Germinal center (tissue), 1 donor: ENCODE data around the gene ACTRT3.
"Not testable (repeated sequence)": the region's sequence is repeated elsewhere in the genome, so short reads cannot be mapped to it uniquely, and the experiment has no call there.

Source experiments
- DNase-seq: peaks from one replicate; pipeline ENCODE4 v3.0.0; 2012; ENCODE audit warnings: mixed read lengths, low spot score

ACTRT3 gene

DNA sequence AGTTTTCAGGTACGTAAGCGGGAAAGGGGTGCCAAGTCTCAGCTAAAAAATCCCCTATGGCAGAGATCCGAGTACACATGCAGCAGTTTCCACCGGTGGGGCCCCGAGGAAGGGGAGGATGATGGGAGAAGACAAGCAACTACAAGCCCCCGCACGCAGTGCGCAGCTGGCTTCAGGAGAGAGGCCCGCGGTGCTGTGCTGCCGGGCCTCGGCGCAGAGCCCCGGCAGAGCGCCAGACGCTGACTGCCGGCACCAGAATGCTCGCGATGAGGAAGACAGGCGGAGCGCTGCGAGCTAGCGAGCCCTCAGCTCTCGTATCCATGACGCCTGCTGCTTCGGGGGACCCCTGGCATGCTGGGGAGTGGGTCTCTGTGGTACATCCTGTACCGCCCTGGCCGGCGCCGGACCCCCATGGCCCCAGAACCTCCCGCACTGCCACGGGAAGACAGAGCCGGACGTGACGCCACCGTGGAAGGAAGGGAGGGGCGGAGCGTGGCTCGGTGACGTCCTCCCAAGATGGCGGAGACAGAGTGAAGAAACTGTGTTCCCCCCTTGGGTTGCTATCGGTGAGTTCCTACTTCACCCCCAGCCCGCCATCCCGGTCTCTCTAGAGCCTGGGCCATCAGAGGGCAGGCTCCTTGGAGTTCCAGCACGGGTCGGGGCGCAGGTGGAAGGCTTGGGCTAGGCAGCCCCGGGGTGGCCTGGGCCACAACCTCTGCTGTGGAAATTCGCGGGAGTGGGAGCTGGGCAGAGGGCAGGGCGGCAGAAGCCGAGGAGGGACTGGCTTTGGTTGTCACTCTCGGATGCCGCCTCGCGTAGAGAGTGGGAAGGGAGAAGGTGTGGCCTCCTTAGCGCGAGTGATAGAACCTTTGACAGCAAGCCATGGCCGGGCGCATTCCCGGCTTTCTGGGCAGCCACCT, 3.8 kb upstream of the ACTRT3 start, which contains the start of gene MYNN:
Gene MYNN (plus strand): TSS at position 500 of the 920 bp plus-strand sequence. CDS start 900 bp downstream, outside the sequence.
- peak; percentile 84 for DNase-seq

- peak; percentile 54 for DNase-seq
Measured at GRCh38 chr3:169772305-169772896, 3.0 kb upstream of the ACTRT3 start.

GRCh38 chr3:169771497-169772304, 2.3 kb upstream of the ACTRT3 start:
- peak; percentile 21 for DNase-seq

- peak; percentile 87 for DNase-seq
Measured at GRCh38 chr3:169764882-169765612, 4.3 kb downstream of the ACTRT3 start, which contains the start of gene TERC. TERC (minus strand) TSS chr3:169765060.

DNA sequence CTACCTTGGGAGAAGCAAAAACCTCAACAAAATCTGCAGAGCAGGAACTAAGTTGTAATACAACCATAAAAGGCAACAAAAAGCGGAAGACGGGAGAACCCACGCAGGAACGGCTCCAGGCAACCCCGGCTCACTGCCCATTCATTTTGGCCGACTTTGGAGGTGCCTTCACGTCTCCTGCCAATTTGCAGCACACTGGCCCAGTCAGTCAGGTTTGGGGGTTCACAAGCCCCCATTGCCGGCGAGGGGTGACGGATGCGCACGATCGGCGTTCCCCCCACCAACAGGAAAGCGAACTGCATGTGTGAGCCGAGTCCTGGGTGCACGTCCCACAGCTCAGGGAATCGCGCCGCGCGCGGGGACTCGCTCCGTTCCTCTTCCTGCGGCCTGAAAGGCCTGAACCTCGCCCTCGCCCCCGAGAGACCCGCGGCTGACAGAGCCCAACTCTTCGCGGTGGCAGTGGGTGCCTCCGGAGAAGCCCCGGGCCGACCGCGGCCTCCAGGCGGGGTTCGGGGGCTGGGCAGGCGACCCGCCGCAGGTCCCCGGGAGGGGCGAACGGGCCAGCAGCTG, 5.0 kb downstream of the ACTRT3 start:
- peak; percentile 57 for DNase-seq

GRCh38 chr3:169760479-169760878, 8.9 kb downstream of the ACTRT3 start:
- DNase-seq, result no peak

DNA sequence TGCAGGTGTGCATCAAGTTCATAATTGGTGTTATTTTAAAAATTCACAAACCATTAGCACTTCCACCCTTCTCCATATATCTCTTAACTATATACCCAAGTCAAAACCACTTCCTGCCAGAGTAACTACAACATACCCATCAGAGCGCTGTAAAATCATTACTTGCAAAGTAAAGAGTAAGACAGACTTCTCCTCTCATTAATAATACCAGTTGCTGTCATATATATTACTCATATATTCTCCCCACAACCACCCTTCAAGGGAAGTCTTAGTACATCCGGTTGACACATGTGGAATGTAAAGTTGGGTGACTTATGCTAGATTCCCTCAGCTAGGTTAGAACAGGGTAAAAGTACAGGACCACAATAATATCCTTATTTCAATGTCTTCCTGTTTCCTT, 10.1 kb downstream of the ACTRT3 start:
- DNase-seq, result no peak

DNA sequence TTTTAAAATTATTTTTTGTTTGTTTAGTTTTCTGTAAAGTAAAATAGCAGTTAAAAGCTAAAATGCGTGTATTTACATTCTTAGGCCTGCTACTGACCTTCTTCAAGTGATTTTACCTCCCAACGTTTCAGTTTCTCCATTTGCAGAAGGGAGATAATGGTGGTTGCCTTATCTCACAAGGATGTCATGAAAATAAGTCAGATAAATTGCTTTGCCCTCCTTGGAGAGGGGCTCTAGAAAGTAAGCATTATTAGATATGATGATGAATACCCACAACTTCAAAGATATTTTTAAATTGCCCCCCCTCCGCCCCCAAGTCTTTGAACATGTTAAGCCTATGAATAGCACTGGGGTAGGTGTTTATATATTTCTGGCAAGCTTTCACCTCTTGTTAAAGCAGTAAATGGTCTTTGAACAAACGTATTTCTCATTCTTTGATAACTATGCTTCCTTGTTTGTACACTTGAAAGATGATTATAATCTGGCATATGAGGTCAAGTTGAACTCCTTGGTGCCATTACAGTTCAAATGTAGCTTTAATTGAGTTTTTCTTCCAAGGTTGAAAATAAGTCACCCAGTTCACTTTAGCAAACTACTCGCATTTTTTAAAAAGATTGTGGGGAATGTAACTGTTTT, 10.9 kb downstream of the ACTRT3 start:
- no peak for DNase-seq

DNA sequence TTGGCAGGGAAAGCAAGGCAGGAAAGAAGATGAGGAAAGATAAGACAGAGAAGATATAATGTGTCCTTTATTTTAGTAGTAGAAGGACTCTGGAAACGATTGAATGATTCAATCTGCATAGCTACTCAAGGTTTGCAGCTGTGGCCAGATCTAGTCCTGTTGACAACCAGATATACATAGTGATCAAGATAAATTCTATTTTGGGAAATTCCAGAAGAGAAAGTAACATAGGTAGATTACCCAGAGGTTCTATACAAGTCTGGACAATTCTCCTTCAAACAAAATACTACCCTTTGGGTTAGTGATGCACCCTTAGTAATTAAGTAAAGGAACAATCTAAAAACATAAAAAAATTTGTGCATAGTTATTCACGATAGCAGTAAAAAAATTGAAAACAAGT, 13.9 kb downstream of the ACTRT3 start:
- no peak for DNase-seq

- no peak for DNase-seq
Measured at GRCh38 chr3:169754711-169755110, 14.7 kb downstream of the ACTRT3 start.

DNA sequence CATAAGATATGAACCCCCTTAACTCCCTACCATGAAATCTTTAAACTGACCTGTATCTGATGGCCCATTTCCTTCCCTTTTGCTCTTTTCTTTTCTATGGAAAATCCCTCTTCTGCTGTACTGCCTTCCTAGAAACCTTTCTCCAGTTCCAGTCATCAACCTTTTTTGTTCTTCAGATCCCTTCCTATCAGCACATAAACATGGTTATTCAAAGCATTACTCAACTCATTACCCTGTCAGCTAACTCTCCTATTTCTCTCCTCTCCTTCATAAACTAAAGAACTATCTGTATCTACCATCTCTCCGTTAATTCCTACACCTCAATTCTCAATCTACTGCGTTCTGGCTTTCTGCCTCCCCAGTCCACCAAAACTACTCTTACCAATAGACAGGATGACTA, 17.5 kb downstream of the ACTRT3 start:
- DNase-seq, result no peak

GRCh38 chr3:169750665-169751064, 18.7 kb downstream of the ACTRT3 start:
- no peak for DNase-seq

- DNase-seq, result no peak
Measured at GRCh38 chr3:169748670-169749069, 20.7 kb downstream of the ACTRT3 start.

- no peak for DNase-seq
Measured at GRCh38 chr3:169746924-169747323, 22.4 kb downstream of the ACTRT3 start.

DNA sequence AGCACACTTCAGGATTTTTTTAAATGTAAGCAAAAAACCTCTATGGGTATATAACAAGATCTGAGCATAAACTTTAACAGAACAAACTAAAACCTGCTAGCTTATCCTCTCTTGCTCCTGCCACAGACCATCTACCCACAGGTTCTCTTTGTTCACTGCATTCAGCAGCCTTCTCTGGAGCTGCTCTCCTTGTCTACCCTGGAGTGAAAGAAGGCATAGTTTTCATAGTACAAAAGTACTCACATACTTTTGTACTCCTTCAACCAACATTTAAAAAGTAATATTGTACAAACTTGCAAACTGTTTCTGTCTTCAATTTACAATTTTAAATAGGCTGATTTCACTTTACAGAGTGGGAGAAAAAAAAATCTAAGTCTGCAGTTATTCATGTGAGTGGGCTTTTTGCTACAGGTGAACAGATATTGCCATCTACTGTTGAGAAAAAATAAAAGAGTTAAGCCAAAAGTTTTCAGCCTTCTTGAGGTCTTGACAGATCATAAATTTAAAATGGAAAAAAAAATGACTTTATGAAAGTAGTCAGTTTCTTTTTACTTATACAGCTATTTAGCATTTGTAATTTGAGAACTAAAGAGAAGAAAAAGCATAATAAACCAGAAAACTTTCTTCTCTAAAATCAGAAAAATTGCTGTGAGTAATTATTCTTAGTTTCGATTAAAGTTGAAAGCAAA, 24.9 kb downstream of the ACTRT3 start:
- DNase-seq, result no peak

GRCh38 chr3:169739067-169739466, 30.3 kb downstream of the ACTRT3 start:
- no peak for DNase-seq

GRCh38 chr3:169731857-169732256, 37.5 kb downstream of the ACTRT3 start:
- not testable (repeated sequence) for DNase-seq

GRCh38 chr3:169722724-169723123, 46.6 kb downstream of the ACTRT3 start:
- DNase-seq, result no peak

DNA sequence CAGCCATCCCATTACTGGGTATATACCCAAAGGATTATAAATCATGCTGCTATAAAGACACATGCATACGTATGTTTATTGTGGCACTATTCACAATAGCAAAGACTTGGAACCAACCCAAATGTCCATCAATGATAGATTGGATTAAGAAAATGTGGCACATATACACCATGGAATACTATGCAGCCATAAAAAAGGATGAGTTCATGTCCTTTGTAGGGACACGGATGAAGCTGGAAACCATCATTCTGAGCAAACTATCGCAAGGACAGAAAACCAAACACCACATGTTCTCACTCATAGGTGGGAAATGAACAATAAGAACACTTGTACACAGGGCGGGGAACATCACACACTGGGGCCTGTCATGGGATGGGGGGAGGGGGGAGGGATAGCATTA, 50.9 kb downstream of the ACTRT3 start:
- DNase-seq, result not testable (repeated sequence)
